HT1080 (cell line): Measurements from ENCODE around the gene C6orf132. TPM values are rescaled to one million over a fixed set of nuclear protein-coding genes. Genes with fewer than 3 reads are reported as not detected.
A peak's percentile ranks its signal among the peaks of the same experiment; 100 is the strongest.
"Not testable (repeated sequence)": the region's sequence is repeated elsewhere in the genome, so short reads cannot be mapped to it uniquely, and the experiment has no call there.

ENCODE experiments used
- DNase-seq: peaks from one replicate; pipeline ENCODE4 v3.0.0-alpha.2; 2015; ENCODE audit warnings: low read depth
- polyA plus RNA-seq, 2 experiments: library from polyadenylated mRNA; depleted of rRNA; stranded (reverse); fragments of >200 nt; gene quantifications; 2 replicates each; pipeline ENCODE4 v1.2.3, GENCODE V29; 2015
- total RNA-seq: library from RNA; depleted of rRNA; stranded (reverse); fragments of >200 nt; shearing (Covaris generic); gene quantifications from 2 replicates; pipeline ENCODE4 v1.2.3, GENCODE V29; 2014; rRNA removed

Gene C6orf132, protein sequence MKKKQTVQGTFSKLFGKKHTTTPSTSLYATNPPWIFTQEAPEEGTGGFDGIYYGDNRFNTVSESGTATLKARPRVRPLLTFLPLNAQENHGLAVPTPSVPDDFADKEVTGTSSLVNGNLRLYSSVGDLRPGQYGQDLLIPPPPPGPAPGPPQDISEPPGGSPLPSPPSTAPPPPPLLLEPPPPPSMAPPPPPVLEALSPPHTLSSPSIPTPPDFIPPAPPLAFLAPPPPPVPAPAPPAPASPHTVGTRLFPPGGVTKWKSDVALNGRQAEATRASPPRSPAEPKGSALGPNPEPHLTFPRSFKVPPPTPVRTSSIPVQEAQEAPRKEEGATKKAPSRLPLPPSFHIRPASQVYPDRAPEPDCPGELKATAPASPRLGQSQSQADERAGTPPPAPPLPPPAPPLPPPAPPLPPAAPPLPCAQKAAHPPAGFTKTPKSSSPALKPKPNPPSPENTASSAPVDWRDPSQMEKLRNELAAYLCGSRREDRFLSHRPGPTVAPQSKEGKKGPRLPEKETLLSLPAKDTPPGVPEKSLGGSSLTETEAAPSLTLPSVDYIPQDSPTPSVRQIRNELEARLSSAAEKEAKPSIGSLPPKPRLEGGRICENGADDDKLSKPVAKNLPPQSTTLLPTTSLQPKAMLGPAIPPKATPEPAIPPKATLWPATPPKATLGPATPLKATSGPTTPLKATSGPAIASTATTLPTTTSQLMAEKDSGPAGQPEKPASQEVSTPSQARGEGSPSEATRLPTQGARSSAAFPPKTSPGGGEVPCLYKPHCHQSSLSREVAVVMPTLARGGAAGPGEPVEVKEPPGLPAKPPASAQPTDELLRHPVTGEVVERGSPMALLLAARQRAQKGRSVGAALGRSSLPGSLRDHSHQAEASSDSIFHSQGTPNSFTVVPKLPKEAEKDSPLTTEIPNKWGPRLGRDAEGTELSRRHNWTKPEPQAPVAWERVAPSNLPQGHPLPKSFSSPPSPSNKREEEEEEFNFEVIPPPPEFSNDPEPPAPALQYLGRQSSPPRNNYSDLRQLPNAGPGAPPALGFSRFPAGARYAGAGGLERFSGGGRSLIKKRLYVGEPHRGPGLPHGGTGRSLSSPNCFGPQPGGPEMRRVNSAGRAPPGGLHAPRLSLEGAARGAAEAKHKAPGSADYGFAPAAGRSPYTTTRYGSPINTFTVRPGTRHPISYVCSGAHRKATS
- total RNA-seq = not detected in 2 replicates
- polyA plus RNA-seq (2015; cell fraction: cytosol; rRNA removed) = not detected in 2 replicates
- polyA plus RNA-seq (2015; cell fraction: nucleus; rRNA removed) = not detected in 2 replicates

DNA sequence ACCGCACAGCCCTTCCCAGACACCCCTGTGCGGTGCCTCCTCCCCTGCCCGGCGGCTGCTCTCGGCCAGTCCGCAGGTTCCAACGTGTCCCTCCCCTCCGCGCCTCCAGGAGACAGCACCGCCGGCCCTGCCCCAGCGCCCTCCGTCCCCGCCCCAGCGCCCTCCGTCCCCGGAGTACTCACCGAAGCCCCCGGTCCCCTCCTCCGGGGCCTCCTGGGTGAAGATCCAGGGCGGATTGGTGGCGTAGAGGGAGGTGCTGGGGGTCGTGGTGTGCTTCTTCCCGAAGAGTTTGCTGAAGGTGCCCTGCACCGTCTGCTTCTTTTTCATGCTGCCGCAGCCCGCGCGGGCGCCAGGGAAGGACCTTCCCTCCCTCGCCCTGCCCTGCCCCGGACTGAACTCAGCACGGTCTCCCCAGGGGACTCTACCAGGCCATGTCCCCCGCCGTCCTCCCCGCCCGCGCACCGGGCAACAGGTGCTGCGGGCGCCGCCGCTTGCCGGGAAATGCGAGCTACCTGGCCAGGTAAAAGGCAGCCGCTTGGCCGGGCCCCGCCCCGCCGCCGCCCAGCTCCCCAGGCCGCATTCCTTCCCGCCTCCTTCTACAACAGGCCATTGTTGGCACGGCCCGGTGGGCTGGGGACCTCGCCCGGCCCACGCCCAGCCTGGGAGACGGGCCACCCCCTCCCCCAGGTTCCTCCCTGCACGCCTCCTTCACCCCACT is at the start of gene C6orf132:
Gene C6orf132 (minus strand): TSS at position 503 of the 718 bp plus-strand sequence. CDS start 176 bp downstream, at position 327.
- DNase-seq = no peak

DNA sequence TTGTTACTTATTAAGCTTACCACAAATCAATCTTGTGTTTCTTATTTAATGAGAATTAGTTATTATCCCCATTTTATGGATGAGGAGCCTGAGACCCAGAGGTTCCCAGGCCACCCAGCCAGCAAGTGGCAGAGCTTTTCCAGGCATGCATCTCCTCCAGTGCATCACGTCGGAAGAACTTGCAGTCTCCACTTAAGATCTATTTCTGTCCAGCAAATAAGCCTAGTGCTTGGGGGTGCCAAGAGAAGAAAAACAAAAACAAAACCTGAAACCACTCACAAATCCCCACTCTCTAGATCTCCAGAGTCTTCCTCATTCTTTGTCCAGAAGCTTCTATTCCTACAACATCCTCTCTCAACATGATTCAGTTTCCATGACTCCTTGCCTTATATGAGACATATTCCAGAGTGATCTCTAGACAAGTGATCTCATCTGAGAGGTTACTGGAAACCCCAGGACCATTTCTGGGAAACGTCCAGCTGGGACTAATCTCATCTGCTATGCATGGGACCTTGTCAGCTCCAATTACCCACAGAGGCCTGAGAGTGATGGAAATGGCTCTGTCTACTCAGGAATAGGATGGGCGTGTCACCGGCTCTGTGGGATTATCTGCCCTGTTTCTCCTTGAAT is 48.2 kb upstream of the C6orf132 start:
- DNase-seq = peak; percentile 35

DNA sequence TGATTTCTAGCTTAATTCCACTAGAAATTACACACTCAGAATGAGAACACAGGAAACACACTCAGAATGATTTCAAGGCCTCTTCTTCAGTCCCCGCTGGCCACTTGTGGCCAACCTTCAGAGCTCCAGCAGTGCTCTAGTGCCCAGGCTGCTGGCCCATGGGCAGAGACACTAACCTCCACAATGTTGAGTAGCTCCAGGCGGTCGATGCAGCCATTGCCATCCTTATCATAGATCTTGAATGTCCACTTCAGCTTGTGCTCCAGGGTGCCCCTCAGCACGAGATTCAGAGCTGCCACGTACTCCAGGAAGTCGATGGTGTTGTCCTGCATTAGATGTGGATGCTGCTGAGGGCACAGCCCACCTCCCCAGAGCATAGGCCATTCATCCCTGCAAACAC is 46.0 kb upstream of the C6orf132 start:
- no peak for DNase-seq

DNA sequence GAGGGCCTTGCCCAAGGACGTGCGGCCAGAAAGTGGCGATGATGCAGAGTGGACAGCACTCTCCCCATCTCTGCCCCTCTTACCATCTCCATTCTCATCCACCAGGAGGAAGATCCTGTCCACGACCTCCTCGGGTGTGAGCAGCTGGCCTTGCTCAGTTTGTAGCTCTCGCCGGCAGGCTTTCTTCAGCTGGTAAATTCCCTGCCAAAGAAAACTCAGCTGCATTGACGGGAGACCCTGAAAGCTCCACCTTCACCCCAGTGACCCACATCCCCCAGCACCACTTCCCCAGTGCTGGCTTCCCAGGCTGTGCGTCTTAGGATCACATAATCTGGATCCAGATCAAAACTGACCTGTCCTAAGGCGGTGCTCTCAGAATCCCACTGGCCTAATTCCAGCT is 43.2 kb upstream of the C6orf132 start:
- no peak for DNase-seq

DNA sequence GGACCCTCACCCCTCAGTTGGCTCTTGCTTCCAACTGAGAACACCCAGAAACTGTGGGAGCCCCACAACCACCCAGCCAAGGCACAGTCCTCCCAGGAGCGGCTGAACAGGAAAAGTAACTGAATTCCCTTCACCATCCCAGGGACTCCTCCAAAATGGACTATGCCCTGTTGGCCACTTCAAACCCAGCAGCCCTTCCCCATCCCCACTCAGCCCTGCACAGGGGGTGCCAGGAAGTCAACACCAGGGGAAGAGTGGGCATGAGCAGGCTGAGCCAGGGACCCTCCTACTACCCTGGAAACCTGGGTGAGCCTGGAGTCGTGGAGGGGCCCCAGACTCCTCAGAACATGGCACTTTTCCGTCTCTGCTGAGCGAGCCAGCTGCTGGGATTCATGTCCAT is 42.1 kb upstream of the C6orf132 start:
- DNase-seq = no peak

DNA sequence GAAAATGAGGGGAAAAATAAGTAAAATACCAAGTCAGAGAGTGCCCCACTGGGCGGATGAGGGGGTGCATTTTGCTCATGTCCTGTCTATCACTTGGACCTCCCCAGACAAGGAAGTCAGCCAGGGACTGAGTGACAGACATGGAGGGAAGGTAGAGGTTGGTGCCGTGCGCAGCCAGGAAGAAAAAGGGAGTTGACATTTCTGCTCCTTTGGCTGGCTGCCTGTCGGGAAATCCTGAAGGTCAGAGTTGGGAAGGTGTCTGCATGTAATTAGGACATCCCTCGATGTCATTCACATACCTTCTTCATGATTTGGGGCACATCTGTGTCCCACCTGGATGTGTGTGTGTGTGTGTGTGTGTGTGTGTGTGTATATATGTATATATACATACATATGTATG is 39.7 kb upstream of the C6orf132 start:
- no peak for DNase-seq

DNA sequence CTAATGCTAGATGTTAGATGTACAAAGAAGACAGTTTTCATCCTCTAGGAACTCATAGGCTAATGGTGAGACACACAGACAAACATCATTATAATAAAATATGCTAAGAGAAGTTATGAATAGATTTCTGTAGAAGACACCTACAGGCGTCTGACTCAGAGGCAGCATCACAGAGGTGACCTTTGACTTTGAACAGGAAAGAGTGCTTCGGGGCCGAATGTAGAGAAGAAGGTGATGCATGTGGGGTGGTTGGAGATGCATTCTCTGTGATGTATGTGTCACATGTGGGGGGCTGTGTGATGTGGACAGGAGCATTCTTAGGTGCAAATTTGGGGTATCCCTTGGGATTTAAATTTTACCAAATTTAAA is 37.5 kb upstream of the C6orf132 start:
- DNase-seq = no peak

DNA sequence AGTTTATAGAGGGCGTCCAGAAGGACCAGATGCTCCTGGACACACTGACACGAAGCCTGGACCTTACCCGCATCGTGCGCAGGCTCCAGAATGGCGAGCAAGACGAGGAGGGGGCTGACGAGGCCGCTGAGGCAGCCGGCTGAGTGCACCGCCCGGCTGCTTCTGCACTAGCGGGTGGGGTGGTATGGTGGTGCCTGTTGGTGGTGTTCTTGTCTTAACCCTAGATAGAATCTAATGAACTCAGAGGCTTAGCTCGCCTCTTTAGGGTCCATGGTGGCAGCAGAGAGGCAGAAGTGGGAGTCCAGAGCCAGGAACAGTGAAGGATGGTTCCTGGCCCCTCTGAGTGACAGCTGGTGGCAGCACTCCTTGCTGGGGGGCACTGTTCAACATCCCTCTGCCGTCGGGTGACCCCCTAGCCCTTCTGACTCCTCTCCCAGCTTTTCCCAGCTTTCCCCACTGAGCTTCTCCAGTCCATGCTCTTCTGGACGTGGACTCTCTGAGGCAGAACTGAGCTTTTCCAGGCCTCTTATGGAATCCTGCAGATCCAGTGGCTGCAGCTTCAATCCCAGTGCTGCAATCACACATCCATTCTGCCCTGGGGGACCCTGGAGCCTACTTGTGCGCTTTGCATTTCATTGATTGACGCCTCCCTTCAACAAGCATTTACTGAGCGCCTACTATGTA is 37.0 kb upstream of the C6orf132 start:
- no peak for DNase-seq

DNA sequence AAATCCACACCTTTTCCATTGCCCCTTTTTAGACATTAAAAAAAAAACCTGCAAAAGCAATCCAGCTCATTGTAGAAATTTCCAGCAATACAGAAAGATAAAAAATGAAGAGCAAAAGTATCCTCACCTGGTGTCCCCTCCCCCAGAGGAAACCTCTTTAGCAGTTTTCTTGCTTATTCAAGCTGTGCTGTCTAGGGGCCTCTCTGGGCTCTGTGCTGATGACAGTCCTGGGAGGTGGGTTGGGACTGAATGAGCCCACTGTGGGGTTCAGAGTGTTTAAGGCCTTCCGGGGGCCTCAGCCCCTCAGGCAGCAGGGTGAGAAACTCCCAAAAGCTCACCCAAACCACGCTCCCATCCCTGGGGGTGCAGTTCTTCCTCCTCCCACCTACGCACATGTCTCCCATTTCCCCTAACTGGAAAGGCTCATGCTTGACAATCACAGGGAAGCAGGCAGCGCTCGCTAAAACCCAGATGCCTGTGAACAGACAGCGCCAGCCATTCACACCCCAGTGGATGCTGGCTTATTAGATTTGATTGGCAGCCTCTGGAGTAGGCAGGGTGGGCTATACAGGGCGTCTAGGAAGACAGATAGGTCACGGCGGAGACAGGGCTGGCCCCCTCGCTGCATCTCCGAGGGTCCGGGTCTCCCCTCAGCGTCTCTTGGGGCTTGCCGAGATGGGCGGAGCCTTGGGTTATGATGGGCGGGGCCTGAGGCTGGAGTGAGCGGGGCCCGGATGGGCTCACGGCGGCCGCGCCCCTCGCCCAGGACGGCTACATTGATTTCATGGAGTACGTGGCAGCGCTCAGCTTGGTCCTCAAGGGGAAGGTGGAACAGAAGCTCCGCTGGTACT is 35.3 kb upstream of the C6orf132 start:
- no peak for DNase-seq

DNA sequence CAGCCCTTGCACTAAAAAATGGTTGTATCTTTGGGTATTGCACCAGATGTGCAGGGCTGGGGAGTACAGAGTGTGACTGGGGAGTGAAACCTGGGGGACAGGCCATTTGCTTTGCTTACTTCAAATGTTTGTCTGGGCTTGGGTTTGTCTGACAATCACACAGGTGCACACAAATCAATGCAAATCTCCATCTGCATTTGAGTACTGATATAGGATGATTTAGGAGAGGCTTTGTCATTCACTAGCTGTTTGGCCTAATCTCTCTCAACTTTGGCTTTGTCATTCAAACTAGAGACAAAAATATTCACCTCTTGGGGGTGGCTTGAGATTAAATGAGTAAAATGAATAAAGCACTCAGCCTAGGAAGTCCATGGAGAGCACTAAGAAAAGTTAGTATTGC is 34.6 kb upstream of the C6orf132 start:
- no peak for DNase-seq

DNA sequence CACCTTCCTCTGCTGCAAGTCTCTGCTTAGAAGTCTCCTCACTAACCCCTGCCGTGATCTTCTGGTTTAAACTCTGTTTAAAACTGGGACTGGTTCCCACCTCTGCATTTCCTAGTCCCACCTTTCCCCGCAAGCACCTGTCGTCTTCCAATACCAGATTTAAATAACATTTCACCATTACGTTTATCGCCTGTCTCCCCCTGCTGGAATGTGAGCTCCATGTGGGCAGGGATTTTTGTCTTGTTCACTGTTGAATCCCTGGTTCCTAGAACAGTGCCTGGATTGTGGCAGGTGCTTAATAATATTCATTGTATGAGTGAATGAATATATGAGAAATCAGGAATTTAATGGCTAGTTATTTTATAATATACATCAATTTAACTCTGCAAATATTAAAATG is 33.4 kb upstream of the C6orf132 start:
- DNase-seq = no peak

DNA sequence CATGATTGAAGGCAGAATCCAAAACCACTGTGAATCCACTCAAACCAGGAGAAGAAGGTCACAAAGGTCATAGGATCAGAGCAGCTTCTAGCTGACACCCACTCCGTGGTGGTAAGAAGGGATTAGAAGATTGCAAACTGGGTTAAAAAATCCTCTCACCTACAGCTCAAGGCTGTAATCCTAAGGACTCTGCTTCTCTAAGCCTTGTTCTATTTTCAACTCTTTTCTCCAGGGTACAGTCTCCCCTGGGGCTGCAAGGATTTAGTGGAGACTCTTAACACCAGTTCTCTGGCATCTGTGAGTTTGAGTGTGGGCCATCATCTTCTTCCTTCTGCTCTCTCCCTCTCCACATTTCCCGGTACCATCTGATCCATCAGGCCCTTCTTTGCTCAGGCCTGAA is 30.7 kb upstream of the C6orf132 start, which contains the start of gene GUCA1A:
Gene GUCA1A (plus strand): TSS at position 264 of the 400 bp plus-strand sequence. CDS start 250 bp downstream, outside the sequence.
- no peak for DNase-seq

DNA sequence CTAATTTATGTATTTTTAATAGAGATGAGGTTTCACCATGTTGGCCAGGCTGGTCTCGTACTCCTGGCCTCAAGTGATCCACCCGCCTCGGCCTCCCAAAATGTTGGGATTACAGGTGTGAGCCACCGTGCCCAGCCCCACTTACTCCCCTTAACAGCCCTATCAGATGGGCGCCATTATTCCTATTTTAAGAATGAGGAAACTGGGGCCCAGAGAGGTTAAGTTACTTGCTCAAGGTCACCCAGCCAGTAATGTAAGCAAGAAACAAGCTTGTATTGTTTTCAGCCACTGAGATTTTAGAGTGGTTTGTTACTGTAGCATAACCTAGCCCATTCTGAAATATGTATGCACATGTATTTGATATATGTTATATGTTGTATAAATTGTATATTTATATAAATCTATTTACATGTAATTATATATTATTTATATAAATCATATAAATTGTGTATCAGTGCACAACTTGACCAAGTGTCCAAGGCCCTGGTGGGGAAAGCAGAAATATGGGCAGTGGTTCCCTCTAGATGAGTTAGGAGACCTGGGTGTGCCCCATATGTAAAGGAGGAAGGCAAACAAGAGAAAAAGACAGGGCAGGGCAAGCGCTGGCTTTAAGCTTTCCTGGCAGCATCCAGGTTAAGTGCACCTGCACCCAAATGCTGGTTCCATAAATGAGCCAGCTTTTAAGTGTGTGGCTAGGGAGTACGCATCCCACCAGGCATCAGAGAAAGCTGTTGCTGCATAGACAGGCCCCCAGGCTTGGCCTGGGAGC is 29.6 kb upstream of the C6orf132 start:
- DNase-seq = no peak

DNA sequence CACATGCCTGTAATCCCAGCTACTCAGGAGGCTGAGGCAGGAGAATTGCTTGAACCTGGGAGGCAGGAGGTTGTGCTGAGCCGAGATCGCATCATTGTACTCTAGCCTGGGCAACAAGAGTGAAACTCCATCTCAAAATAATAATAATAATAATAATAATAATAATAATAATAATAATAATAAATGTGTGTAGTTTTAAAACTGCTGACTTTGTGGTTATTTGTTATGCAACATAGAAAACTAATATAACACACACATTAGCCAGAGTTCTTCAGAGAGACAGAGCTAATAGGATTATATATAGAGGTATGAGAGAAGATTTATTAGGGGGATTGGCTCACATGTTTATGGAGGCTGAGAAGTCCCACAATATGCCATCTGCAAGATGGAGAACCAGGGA is 27.4 kb upstream of the C6orf132 start:
- not testable (repeated sequence) for DNase-seq

DNA sequence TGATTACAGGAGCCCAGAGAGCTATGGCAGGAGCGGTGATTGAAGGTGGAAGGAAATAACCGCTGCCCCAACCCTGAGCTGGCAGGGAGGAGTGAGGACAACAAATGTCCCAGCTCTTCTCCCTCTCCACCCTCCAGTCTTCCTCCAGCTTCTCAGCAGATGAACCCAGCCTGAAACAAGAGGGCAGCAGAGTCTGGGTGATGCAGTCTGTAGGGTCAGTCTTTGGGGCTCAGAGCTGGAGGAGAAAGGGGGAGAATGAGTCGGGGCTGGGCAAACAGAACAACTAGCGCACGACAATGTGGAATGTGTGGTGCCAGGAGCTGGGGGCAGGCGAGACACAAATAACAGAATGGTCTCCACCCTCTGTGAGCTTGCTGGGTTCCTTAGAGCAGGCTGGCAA is 26.2 kb upstream of the C6orf132 start:
- DNase-seq = no peak

DNA sequence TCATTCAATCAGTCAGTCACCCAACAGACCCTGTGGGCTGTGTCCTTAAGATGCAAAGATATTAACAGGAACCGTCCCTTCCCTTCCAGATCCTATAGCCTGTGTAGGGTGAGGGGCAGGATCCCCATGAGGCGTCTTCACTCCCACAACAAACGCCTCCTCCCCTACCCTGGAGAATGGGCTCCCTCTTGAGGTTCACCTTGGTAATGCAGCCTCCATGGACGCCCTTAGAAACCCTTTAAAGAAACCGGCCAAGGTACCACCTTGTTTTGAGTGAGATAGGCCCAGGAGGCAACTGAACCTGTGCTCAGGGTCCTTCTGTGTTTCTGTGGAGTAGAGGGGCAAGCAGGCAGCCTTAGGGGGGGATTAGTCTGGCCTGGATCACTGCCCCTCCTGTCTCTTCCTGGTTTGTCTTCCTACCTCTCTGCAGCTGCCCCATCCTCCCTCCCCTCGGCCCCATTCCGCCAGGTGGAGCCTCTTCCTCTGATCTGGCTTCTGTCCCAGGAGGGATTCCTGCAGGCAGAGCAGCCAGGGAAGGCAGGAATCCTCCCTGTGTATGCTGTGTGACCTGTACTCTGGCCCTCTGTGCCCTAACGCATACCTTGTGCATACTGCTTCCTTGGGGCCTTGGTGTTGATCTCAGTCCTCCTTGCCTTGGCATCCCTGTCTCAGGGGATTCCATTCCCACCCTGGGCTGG is 24.2 kb upstream of the C6orf132 start:
- DNase-seq = peak; percentile 71

DNA sequence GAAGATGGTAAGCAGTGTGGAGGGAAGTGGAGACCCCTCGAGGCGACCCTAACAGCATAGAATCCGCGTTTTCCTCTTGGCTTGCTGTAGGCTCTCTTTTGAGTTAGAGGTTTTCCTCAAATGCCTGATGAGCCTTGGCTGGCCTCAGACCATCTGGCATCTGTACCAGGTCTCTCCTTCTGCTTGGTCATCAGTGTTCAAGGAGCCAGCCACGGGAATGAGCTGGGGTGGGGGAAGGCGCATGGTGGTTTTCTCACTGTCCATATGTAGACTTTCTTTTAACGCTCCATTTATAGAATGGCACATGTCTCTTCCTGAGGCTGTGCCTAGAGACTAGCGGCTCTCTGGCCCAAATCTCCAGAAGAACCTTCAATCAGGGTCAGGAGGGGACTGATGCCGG is 22.6 kb upstream of the C6orf132 start:
- DNase-seq = peak; percentile 17
